ENCODE results near the gene ELMO2.
A peak's percentile ranks its signal among the peaks of the same experiment; 100 is the strongest.

The ELMO2 gene

DNA sequence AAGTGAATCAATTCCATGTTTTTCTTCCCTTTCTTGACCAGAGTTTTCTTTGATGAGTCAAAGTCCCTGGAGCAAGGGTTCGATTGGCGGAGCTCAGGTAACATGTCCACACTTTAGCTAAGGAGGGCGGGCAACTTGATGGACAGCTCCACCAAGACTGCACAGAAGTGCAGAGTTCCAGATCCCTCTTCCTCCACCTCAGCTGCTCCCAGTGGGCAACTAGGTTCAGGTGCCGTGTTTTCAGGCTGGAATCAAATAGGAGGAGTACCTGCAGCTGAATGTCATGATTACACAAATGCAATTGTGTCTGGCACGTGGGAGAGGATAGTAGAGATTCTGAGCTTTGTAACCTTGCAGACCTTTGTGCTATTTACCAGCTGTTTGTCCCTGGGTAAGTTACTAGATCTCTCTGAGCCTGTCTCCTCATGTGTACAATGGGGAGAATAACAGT, 1.9 kb upstream of the ELMO2 start:
- DNase-seq (ENCODE audit: low read depth in 2 of 2) = no peak
- TF ChIP-seq, protein P1, sequence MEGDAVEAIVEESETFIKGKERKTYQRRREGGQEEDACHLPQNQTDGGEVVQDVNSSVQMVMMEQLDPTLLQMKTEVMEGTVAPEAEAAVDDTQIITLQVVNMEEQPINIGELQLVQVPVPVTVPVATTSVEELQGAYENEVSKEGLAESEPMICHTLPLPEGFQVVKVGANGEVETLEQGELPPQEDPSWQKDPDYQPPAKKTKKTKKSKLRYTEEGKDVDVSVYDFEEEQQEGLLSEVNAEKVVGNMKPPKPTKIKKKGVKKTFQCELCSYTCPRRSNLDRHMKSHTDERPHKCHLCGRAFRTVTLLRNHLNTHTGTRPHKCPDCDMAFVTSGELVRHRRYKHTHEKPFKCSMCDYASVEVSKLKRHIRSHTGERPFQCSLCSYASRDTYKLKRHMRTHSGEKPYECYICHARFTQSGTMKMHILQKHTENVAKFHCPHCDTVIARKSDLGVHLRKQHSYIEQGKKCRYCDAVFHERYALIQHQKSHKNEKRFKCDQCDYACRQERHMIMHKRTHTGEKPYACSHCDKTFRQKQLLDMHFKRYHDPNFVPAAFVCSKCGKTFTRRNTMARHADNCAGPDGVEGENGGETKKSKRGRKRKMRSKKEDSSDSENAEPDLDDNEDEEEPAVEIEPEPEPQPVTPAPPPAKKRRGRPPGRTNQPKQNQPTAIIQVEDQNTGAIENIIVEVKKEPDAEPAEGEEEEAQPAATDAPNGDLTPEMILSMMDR (IDR thresholded peaks at IDR 0.05; ENCODE audit: low read depth, low read length) = no peak

GRCh38 chr20:46407671-46407996, 1.2 kb upstream of the ELMO2 start:
- TF ChIP-seq, protein P1 (IDR thresholded peaks at IDR 0.05; ENCODE audit: low read depth, low read length) = no peak
- DNase-seq (ENCODE audit: low read depth in 2 of 2) = no peak
- H3K4me3 ChIP-seq (replicated peaks in 1 of 2; ENCODE audit: low read depth in 2 of 2, low read length in 2 of 2) = no peak overlapping the region

More for the DNA sequence above, 1.9 kb upstream of the ELMO2 start:
- H3K4me3 ChIP-seq (replicated peaks in 1 of 2; ENCODE audit: low read depth in 2 of 2, low read length in 2 of 2) = no peak overlapping the region

DNA sequence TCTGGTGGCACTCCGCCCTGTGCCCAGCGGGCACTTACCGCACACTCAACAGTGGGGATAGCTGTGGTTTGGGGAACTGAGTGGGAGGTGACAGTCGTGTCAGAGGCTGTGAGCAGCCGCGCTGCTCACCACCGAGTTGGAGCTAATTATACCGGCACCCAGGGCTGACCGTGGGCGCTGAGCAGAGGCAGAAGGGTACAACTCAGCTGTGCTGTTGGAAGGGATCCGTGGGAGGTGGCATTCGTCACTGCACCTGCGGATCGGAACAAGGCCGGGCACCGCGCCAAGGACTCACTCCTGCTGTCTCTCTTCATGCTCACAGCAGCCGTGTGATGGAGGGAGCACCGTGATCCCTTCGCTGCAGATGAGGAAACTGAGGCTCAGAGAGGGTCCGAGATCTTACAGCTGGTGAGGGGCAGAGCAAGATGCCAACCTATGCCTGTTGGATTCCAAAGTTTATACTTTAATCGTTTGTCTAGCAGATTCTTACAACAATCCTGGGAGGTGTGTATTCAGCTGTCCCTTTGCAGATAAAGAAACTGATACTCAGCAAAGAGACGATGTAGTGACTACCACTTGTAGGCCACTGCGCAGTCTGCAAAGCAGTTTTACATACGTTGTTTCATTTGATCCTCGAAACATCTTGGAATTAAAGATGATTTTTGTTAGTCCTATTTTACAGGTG, 713 bp upstream of the ELMO2 start:
- TF ChIP-seq, protein P1 (IDR thresholded peaks at IDR 0.05; ENCODE audit: low read depth, low read length) = no peak
- DNase-seq (ENCODE audit: low read depth in 2 of 2) = peak; percentile 11 to 21
- H3K4me3 ChIP-seq (replicated peaks in 1 of 2; ENCODE audit: low read depth in 2 of 2, low read length in 2 of 2) = peak overlapping the region; percentile 52 to 84

- DNase-seq (ENCODE audit: low read depth in 2 of 2) = peak in 1 of 2 donors; percentile 18
- TF ChIP-seq, protein P1 (IDR thresholded peaks at IDR 0.05; ENCODE audit: low read depth, low read length) = no peak
- H3K4me3 ChIP-seq (replicated peaks in 1 of 2; ENCODE audit: low read depth in 2 of 2, low read length in 2 of 2) = no peak overlapping the region
These were observed 4.0 kb downstream of the ELMO2 start for GRCh38 chr20:46402331-46402811.

GRCh38 chr20:46401478-46401860, 4.9 kb downstream of the ELMO2 start:
- TF ChIP-seq, protein P1 (IDR thresholded peaks at IDR 0.05; ENCODE audit: low read depth, low read length) = no peak
- H3K4me3 ChIP-seq (replicated peaks in 1 of 2; ENCODE audit: low read depth in 2 of 2, low read length in 2 of 2) = no peak overlapping the region
- no peak for DNase-seq (ENCODE audit: low read depth in 2 of 2)

GRCh38 chr20:46400828-46401477, 5.5 kb downstream of the ELMO2 start:
- DNase-seq (ENCODE audit: low read depth in 2 of 2) = peak; percentile 38 to 53
- no peak overlapping the region for H3K4me3 ChIP-seq (replicated peaks in 1 of 2; ENCODE audit: low read depth in 2 of 2, low read length in 2 of 2)
- TF ChIP-seq, protein P1 (IDR thresholded peaks at IDR 0.05; ENCODE audit: low read depth, low read length) = no peak

Measured in cardiac fibroblast (primary cell).